A549 treated with CpdA at 1 μM for 4 hours (cell line): ENCODE data around the gene MNAT1. TPM values are rescaled to one million over a fixed set of nuclear protein-coding genes. Genes with fewer than 3 reads are reported as not detected.

Experiments
- total RNA-seq: library from RNA; stranded (reverse); fragments of 200-300 nt; extraction: Qiagen RNA extraction; gene quantifications from 5 replicates; pipeline ENCODE4 v1.2.3, GENCODE V29; 2022; ENCODE audit warnings: low read depth

Gene MNAT1
- total RNA-seq, result 38.1 to 56.9 TPM (median 41.9 TPM) in 5 replicates

DNA sequence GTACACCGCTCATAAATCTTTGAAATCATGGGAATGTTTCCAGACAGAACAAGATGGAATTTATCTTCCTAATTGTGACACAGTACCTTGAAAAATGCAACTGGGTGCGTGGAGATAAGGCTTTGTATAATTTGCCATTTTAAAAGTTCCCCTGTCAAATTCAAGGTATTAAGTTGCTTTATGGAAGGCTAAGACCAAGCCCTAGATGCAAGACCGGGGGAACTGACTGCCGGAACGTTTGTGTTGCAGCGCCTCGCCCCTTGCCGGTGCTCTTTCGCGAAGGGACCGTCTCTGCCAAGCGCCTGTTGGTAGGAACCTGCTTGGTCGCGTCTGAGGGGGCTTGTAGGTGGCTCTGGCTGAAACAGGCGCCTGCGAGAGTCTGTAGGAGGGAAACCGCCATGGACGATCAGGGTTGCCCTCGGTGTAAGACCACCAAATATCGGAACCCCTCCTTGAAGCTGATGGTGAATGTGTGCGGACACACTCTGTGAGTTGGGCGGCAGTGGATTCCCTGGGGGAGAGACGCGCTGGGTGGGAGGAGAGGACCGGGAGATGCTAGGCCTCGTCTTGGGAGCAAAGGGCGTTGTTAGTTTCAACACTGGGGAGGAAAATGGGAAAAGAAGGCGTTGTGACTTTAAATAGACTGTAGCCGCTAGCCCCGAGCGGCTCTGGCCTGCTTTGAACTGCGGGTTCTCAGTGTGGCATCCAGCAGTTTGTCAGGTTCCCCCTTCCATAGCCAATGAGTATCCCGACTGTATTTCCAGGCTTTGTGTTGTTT, at the start of gene MNAT1:
TSS of gene MNAT1 (plus strand) at position 297 of the 778 bp plus-strand sequence. CDS start at position 399, 102 bp downstream.

GRCh38 chr14:60723907-60724618, 10.5 kb upstream of the MNAT1 start, which contains the start of gene SIX4:
Gene SIX4, minus strand, starts transcription at chr14:60724351. Its CDS starts 277 bp downstream, at chr14:60724074.

DNA sequence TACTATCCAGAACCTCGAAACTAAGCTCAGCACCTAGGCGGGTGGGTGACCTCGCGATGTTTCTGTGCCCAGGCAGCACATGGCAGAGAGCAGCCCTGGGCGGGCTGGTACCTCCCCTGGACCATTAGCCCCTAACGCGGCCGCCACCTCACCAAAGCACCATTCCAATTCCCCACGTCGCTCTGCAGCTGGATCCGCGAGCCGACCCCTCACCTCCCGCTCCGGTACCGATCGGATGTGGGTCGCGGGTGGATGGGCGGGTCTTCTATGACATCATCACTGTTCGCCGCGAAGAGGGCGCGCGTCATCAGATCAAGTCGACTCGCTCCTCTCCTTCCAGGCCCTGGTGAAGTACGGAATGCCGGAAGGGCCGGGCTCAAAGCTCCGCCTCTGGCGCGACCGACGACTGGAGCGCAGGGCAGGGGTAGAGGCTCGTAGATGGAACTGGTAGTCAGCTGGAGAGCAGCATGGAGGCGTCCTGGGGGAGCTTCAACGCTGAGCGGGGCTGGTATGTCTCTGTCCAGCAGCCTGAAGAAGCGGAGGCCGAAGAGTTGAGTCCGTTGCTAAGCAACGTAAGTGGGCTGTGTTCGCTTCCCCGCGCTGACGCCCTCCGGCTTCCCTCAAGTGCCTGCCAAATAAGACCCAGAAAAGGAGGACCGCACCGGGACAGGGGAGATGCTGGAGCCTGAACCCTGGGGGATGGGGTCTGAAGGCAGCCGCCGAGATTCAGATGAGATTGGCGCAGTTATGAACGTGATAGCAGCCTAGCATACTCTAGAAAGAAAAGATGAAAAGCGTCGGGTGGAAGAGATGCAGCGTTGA, 246.5 kb downstream of the MNAT1 start, which contains the start of the genes SLC38A6 and TRMT5:
TSS of gene SLC38A6 (plus strand) at position 435 of the 822 bp plus-strand sequence. CDS start at position 468, 33 bp downstream.
TSS of gene TRMT5 (minus strand) at position 269 of the 822 bp plus-strand sequence. CDS start at position 163, 106 bp downstream.

Other genes with a start within 250 kb of the MNAT1 start
- gene C14orf39, start 248.7 kb upstream of the MNAT1 start, total RNA-seq, result not detected in 5 replicates
- gene SIX6, start 225.6 kb upstream of the MNAT1 start, total RNA-seq, result not detected in 5 replicates
- gene SIX1, start 85.3 kb upstream of the MNAT1 start, total RNA-seq, result 6.1 to 8.5 TPM (median 7.8 TPM) in 5 replicates
- 2.1 to 4.1 TPM (median 3.4 TPM) in 5 replicates for gene SIX4, start 10.4 kb upstream of the MNAT1 start, total RNA-seq
- 13.3 to 19.2 TPM (median 14.6 TPM) in 5 replicates for gene TRMT5, start 246.3 kb downstream of the MNAT1 start, total RNA-seq
- 17.6 to 21.2 TPM (median 19.7 TPM) in 5 replicates for gene SLC38A6, start 246.5 kb downstream of the MNAT1 start, total RNA-seq